ENCODE data around the gene CCDC51.
"Not testable (repeated sequence)": the region's sequence is repeated elsewhere in the genome, so short reads cannot be mapped to it uniquely, and the experiment has no call there.

Gene CCDC51

GRCh38 chr3:48439820-48440589 is at the start of gene CCDC51, which contains the start of gene TMA7:
Gene CCDC51 (minus strand): TSS chr3:48440119. CDS start chr3:48435128, 4,991 bp downstream.
Gene TMA7 (plus strand): TSS chr3:48440257. CDS start chr3:48440297, 40 bp downstream.
- peak; percentile 93 to 97 (median 94) for DNase-seq

- DNase-seq, result no peak
These were observed 47.0 kb upstream of the CCDC51 start for GRCh38 chr3:48486952-48487351.

GRCh38 chr3:48482822-48483221 is 42.9 kb upstream of the CCDC51 start:
- DNase-seq, result not testable (repeated sequence)

- DNase-seq, result not testable (repeated sequence)
These were observed 41.0 kb upstream of the CCDC51 start for GRCh38 chr3:48480891-48481290.

- peak in 2 of 4 experiments; percentile 49 to 56 for DNase-seq
These were observed 39.0 kb upstream of the CCDC51 start for GRCh38 chr3:48478626-48479555.

GRCh38 chr3:48477959-48478520 is 38.1 kb upstream of the CCDC51 start:
- no peak for DNase-seq

GRCh38 chr3:48476426-48477053 is 36.6 kb upstream of the CCDC51 start:
- DNase-seq, result no peak

GRCh38 chr3:48475188-48475587 is 35.3 kb upstream of the CCDC51 start:
- DNase-seq, result no peak

GRCh38 chr3:48474619-48475018 is 34.7 kb upstream of the CCDC51 start:
- DNase-seq, result no peak

- not testable (repeated sequence) for DNase-seq
These were observed 34.1 kb upstream of the CCDC51 start for GRCh38 chr3:48474031-48474430.

GRCh38 chr3:48473617-48473952 is 33.7 kb upstream of the CCDC51 start:
- no peak for DNase-seq

GRCh38 chr3:48472923-48473616 is 33.2 kb upstream of the CCDC51 start:
- DNase-seq, result peak; percentile 59 to 94 (median 78)

GRCh38 chr3:48472673-48472922 is 32.7 kb upstream of the CCDC51 start:
- peak in 1 of 4 experiments; percentile 56 for DNase-seq

GRCh38 chr3:48470286-48470685 is 30.4 kb upstream of the CCDC51 start:
- DNase-seq, result no peak

- DNase-seq, result no peak
These were observed 29.4 kb upstream of the CCDC51 start for GRCh38 chr3:48469046-48469915.

- no peak for DNase-seq
These were observed 28.4 kb upstream of the CCDC51 start for GRCh38 chr3:48468329-48468731.

GRCh38 chr3:48467473-48468267 is 27.8 kb upstream of the CCDC51 start:
- DNase-seq, result no peak

GRCh38 chr3:48467110-48467454 is 27.2 kb upstream of the CCDC51 start:
- no peak for DNase-seq

- no peak for DNase-seq
These were observed 26.6 kb upstream of the CCDC51 start for GRCh38 chr3:48466386-48467109.

Data from activated naive CD4-positive, alpha-beta T cell (primary cell).